OCI-LY3 (cell line): Measurements from ENCODE around the gene RNF44.

Source experiments
- H2AFZ ChIP-seq: fragments of 200-600, 300-600 bp; shearing (Covaris generic); 2 replicates; pipeline ENCODE4 v1.6.0; 2014; ENCODE audit warnings: antibody characterized with exemption, low read depth, low read length
- H3K27ac ChIP-seq: fragments of 200-600, 300-600 bp; sonication (generic); 2 replicates; pipeline ENCODE4 v1.5.1; 2014; ENCODE audit warnings: mild to moderate bottlenecking, low read length, moderate library complexity, mixed read lengths
- H3K27me3 ChIP-seq: fragments of 200-600, 300-600 bp; sonication (generic); 2 replicates; pipeline ENCODE4 v1.6.1; 2014; ENCODE audit warnings: low read depth, low read length, mixed read lengths
- H3K36me3 ChIP-seq: fragments of 200-600, 300-600 bp; sonication (generic); replicated peaks from 2 replicates; pipeline ENCODE3; 2014; ENCODE audit warnings: low read depth, low read length, mixed read lengths
- H3K4me1 ChIP-seq: fragments of 300-600, 200-600 bp; sonication (generic); 2 replicates; pipeline ENCODE4 v1.6.1; 2014; ENCODE audit warnings: low read length, mixed read lengths
- H3K4me2 ChIP-seq: fragments of 200-600, 300-600 bp; sonication (generic); 2 replicates; pipeline ENCODE4 v1.6.1; 2014; ENCODE audit warnings: low read length, mixed read lengths
- H3K4me3 ChIP-seq: fragments of 300-600, 200-600 bp; sonication (generic); 2 replicates; pipeline ENCODE4 v1.5.1; 2014; ENCODE audit warnings: antibody characterized with exemption, mild to moderate bottlenecking, low read length, moderate library complexity
- H3K79me2 ChIP-seq: fragments of 300-600, 200-600 bp; shearing (Covaris generic); 2 replicates; pipeline ENCODE4 v1.6.1; 2014; ENCODE audit warnings: mild to moderate bottlenecking, low read length, mixed read lengths
- H3K9ac ChIP-seq: fragments of 300-600, 200-600 bp; shearing (Covaris generic); 2 replicates; pipeline ENCODE4 v1.6.0; 2014; ENCODE audit warnings: mild to moderate bottlenecking, low read length, moderate library complexity
- H3K9me3 ChIP-seq: fragments of 200-600, 300-600 bp; shearing (Covaris generic); 2 replicates; pipeline ENCODE4 v1.6.1; 2014; ENCODE audit warnings: low read length, mixed read lengths; ENCODE audit not compliant: insufficient read depth
- H4K20me1 ChIP-seq: fragments of 200-600, 300-600 bp; sonication (generic); 2 replicates; pipeline ENCODE4 v1.6.1; 2016; ENCODE audit warnings: low read length, mixed read lengths; ENCODE audit not compliant: insufficient read depth
- CTCF ChIP-seq: fragments of 200-600, 300-600 bp; sonication (generic); IDR thresholded peaks from 2 replicates; pipeline ENCODE4 v1.5.1; 2014; ENCODE audit warnings: antibody characterized with exemption, low read length, low read depth
- EZH2phosphoT487 ChIP-seq: fragments of 200-600 bp; shearing (Covaris generic); IDR thresholded peaks from 2 replicates; pipeline ENCODE4 v1.6.1; 2018; ENCODE audit warnings: antibody characterized with exemption, mixed run types, low read depth

The RNF44 gene

DNA sequence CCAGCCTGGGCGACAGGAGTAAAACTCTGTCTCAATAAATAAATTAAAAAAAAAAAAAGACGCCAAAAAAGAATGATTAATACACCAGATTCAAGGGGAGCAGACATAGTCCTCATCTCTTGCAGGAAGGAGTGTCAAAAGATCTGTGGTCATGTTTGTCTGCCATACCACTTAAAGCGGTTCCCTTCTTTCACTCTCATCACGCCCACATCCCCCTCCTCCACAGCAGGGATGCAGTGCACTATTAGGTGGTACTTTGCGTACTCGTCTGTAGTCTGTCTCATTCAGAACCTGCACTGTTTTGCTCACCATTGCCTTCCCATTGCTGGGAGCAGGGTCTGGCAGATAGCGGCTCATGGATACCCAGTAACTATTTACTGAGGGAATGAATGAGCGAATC lies 23.2 kb upstream of the RNF44 start:
- Histone ChIP-seq H3K9ac (no peak overlapping the region), H4K20me1 (no peaks in the 10 kb centered on the region), H3K79me2 (no peaks in the 10 kb centered on the region), H2AFZ (no peak overlapping the region), H3K4me1 (no peaks in the 10 kb centered on the region), H3K27me3 (peaks cover 7% of the 10 kb centered on the region; the same call in 1 of the 2 replicates), H3K27ac (no peak overlapping the region), H3K9me3 (no peaks in the 10 kb centered on the region), H3K4me2 (no peak overlapping the region), H3K36me3 (no peaks in the 10 kb centered on the region), H3K4me3 (no peak overlapping the region)
- no peak for TF ChIP-seq CTCF
- no peak for TF ChIP-seq EZH2phosphoT487

- Histone ChIP-seq H3K79me2 (no peaks in the 10 kb centered on the region), H3K4me1 (no peaks in the 10 kb centered on the region), H3K9ac (no peak overlapping the region), H3K27me3 (peaks cover 7% of the 10 kb centered on the region; the same call in 1 of the 2 replicates), H3K9me3 (no peaks in the 10 kb centered on the region), H2AFZ (no peak overlapping the region), H4K20me1 (no peaks in the 10 kb centered on the region), H3K36me3 (no peaks in the 10 kb centered on the region), H3K4me2 (no peak overlapping the region), H3K4me3 (no peak overlapping the region), H3K27ac (no peak overlapping the region)
- TF ChIP-seq CTCF: no peak
- TF ChIP-seq EZH2phosphoT487: no peak
Measured at GRCh38 chr5:176559683-176560082, 22.5 kb upstream of the RNF44 start.

DNA sequence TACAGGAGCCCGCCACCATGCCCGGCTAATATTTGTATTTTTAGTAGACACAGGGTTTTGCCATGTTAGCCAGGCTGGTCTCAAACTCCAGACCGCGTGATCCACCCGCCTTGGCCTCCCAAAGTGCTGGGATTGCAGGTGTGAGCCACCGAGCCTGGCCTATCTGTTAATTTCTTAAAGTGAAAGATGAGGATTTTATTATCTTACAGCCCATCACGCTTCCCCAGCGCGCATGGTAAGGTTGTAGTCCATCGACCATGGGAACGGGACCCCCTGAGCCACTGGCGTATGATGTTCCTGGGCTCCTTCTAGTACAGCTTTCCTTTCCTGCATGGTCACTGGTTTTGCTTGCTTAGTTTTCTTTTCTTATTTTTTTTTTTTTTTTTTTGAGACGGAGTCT lies 20.6 kb upstream of the RNF44 start:
- H3K27ac ChIP-seq: no peak overlapping the region
- TF ChIP-seq EZH2phosphoT487: no peak
- TF ChIP-seq CTCF: no peak
- no peaks in the 10 kb centered on the region for H4K20me1 ChIP-seq
- H3K27me3 ChIP-seq: peaks cover 12% of the 10 kb centered on the region; the same call in 1 of the 2 replicates
- H3K4me2 ChIP-seq: no peak overlapping the region
- H3K4me1 ChIP-seq: no peaks in the 10 kb centered on the region
- no peak overlapping the region for H3K9ac ChIP-seq
- no peak overlapping the region for H3K4me3 ChIP-seq
- no peaks in the 10 kb centered on the region for H3K9me3 ChIP-seq
- H3K79me2 ChIP-seq: no peaks in the 10 kb centered on the region
- H2AFZ ChIP-seq: no peak overlapping the region
- no peaks in the 10 kb centered on the region for H3K36me3 ChIP-seq

DNA sequence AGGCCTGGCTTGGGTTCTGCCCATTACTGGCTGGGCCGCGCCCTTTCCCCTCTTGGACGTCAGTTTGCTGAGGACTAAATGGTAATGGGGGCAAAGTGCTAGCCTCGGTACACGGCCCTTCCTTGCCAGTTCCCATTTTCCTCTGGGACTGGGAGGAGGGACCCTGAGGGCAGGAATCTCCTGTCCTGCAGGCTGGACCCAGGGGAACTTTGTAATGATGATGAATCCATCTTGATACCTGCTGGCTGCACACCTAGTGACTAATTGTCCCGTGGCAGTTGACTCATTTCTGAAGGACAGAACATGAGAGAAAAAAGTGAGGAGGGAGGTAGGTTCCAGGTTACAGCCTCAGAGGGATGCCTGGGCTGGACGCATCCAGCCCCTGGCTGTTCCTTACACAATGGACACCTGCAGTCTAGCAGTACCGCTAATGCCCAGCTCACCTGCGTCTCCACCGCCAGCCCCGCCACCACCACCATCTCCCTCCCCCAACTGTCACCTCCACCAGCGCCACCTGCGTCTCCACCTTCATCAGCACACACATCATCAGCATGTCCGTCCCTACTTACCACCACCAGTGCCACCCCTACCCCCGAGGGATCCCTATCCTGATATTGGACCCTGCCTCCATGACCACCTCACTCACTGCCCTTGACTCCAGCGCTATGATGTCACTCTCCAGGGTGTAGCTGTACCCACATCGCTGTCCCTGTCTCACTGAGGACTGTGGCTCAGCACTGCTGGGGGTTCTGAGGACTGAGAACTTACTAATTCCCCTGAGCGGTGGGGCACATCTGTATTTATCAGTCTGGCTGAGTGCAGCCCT lies 16.3 kb upstream of the RNF44 start:
- Histone ChIP-seq H3K27me3 (0 out of 2 replicates have a peak, but pooled peaks cover 5% of the 10 kb centered on the region), H3K4me3 (no peak overlapping the region), H3K27ac (no peak overlapping the region), H3K4me2 (no peak overlapping the region), H2AFZ (no peak overlapping the region), H3K4me1 (peaks cover 8% of the 10 kb centered on the region), H3K79me2 (no peaks in the 10 kb centered on the region), H3K9ac (no peak overlapping the region), H4K20me1 (no peaks in the 10 kb centered on the region), H3K36me3 (no peaks in the 10 kb centered on the region), H3K9me3 (no peaks in the 10 kb centered on the region)
- TF ChIP-seq CTCF: no peak
- no peak for TF ChIP-seq EZH2phosphoT487
